Tibial nerve (tissue), 3 donors: ENCODE results near the gene MCRS1.

ENCODE experiments used
- CTCF ChIP-seq, 5 experiments: fragments of 200-600 bp in 3 of 5; fragments of 450-650 bp in 2 of 5; sonication (generic) in 3 of 5; IDR thresholded peaks; one replicate each; pipeline ENCODE4 v1.5.1; 2016 to 2019; ENCODE audit warnings: antibody characterized with exemption in 5 of 5, mild to moderate bottlenecking in 3 of 5, moderate library complexity in 2 of 5
- POLR2A ChIP-seq, 2 donors: fragments of 450-650 bp; IDR thresholded peaks; one replicate each; pipeline ENCODE4 v1.6.1; 2017; ENCODE audit warnings: antibody characterized with exemption in 2 of 2, mild to moderate bottlenecking in 2 of 2, moderate library complexity in 2 of 2

- TF ChIP-seq CTCF (IDR thresholded peaks at IDR 0.05) (no peak), POLR2A (IDR thresholded peaks at IDR 0.05) (no peak)
Observed at GRCh38 chr12:49566361-49566760, 1.6 kb downstream of the MCRS1 start.
